Fibroblast of gingiva (primary cell): ENCODE results near the gene ARID5B.
A peak's percentile ranks its signal among the peaks of the same experiment; 100 is the strongest.
"Not testable (repeated sequence)": the region's sequence is repeated elsewhere in the genome, so short reads cannot be mapped to it uniquely, and the experiment has no call there.

Experiments
- DNase-seq: peaks from one replicate; pipeline ENCODE4 v3.0.0-alpha.2; 2011; ENCODE audit warnings: low read depth

Gene ARID5B

DNA sequence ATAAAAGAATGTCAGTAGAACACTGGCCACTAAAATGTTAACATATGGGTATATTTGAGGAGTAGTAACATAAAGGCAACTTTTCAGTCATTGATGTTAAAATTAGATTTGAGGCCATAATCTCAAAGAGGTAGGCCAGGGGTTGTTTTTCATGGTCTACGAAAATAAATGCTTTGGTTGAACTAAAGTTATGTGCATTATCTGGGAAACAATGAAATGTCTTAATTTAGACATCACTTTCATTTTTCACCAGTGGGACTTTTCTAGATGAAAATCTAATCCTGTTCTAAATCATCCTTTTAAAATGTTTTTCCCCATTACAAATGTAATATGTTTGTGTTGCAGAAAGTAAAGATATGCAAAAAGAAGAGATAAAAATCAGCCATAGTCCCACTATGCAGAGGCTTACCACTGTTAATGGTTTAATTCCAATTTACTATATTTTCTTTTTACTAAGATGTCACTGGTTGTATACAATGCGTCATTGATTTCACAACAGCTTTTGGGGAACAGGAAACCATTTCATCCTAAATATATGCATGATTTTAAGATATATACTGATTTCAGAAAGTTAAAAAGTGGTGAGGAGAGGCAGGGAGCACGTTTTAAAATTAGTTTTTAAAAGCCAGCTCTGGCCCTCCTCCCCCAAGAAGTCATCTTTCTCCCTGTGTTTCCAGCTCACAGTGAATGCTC lies 64.3 kb downstream of the ARID5B start:
- DNase-seq = no peak

DNA sequence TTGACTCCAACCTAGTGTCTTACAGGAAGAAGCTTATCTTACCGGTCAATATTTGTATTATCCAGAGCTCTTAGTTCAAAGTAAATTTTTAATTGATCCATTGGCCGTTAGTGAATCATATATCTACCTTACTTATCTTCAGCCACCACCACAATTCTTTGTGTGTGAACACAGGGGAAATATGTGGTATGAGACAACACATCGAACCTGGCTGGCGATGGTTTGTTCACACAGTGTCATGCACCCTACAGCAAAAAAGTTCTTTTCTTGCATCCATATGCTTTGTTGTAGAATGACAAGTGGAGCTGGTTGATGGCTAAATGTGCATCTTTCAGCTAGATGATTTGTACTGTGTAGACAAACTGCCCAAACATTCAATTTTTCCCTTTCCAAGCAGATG lies 65.8 kb downstream of the ARID5B start:
- no peak for DNase-seq

DNA sequence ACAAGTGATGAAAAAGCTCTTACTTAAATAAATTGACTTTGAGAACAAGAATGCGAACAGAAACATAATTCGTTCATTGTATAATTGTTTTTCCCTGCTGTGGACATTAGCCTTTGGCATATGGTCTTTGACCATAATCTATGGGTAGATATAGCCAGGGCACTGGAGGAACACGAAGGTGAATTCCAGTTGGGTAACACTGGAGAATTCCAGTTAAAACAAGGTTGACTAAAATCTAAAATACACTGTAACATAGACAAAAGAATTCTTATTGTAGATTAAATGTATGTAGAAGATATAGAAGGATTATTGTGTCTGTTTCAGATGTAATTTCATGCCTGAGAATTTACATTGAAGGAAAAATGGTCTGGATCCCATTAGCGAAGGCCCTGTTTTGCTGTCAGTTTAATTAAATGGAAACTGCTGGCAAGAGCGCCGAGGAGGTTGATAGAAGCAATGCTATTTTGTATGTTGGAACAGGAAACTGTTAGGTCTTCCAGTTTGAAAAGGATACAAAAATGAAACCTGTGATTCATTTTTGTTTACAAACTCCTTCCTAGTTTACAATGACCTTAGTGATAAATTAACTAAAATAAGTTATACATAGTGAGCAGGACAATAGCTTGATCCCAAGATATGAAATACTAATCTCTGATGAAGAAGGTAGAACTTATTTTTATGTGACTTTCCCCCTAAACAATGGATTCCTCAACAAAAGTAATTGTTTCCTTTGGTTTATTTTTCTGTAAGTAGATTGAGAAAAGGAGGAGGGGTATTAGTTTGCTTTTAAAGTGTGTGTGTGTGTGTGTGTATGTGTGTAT lies 68.9 kb downstream of the ARID5B start:
- DNase-seq = peak; percentile 40

DNA sequence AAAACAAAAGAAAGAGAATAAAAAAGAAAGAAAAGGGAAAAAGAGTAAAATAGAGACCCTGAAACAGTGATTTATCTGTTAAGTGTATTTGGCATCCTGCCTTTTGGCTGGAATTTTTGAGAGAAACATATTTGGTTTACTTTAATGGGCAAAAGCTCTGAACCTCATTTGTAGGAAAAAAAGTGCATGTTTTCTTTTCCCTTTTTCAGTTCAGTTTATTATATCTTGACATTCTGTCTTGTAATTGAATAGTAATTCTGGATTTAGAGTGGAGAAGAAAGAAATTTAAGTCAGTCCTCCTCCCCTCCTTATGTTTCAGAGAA lies 69.5 kb downstream of the ARID5B start:
- no peak for DNase-seq

DNA sequence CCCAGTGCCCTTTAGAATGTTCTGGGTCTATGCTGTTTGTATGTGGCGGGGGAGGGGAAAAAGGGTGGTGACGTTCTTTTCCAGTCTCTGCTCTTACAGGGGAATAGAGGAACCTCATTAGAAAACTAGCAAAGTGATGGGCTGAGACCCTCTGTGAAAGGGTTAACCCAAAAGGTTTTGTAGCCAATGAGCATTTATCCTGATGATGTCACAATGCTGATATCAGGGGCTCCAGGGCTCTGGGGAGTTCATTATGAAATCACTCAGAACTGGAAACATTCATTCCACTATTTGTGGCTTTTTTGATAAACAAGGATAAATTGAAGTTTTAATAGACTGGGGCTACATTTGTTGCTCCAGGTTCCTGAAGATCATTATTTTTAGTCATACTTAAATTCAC lies 71.7 kb downstream of the ARID5B start:
- DNase-seq = peak; percentile 15

DNA sequence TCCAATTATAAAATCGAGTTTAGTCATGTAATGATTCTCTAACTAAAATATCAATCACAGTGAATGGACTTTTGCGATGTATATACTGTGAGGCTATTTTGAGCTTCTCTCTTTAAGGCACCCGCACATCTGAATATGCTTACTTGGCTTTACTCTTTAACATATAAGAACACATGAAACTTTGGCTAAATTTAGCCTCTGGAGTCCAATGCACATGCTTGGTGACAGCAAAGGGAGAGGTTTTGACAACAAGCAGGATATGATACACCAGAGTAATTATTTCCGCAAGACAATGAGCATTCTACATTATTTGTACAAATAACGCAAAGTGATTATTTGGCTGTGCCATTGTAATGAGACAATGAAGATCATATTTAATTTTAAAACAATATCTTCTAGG lies 72.4 kb downstream of the ARID5B start:
- DNase-seq = no peak

DNA sequence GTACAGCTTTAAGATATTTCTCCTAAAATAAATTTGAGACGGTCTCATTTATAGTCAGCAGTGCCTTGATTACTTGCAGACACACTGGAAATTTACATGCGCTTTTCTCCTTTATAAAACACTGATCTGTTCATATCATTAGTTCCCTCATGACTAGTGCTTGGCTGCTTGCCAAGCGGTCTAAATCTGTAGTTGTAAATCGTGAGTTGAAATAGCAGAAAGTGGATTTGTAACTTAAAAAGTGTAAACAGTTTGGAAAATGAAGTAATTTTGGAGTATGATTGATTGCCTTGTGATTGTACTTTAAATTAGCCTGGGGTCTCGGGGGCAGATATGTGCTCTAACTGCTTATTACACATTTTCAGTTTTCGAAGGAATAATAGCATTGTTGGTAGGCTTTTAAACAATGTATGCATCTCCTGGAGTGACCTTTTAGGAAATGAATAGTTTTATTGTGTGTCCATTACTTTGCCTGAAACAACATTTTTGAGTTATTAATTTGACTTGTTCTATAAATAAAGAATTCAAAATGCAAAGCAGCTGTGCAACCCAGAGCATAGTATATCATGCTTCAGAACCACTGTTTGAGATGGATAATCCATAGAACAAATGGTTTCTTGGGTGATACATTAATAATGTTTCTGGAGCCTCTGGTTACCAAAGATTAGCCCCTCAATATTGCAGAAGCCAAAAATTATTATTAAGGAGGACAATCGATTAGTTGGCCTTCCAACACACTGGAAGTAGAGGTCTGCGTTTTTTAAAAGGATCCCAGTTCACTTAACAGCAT lies 73.3 kb downstream of the ARID5B start:
- peak; percentile 40 for DNase-seq

DNA sequence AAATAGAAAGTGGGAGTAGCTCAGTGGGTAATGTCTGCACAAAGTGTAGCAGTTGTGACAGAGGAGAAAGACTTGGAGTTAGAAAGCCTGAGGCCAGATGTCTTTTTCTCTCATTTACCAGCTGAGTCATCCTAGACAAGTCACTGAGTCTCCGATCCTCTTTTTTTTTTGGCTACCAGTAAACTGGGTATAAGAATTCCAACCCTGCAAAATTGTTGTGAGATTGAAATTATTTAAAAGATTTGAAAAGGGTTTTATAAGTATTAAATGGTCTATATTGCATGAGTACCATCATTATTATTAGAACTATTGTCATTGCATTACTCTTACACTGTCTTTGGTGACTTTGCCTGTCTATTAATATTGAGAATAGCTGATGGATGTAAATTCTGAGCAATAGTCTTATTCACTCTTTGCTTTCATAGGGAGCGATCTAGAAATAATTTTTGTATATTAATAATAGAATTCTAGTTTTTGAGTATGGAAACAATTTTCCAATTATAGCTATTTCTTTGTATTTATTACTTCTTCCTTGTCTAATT lies 74.0 kb downstream of the ARID5B start:
- peak; percentile 81 for DNase-seq

DNA sequence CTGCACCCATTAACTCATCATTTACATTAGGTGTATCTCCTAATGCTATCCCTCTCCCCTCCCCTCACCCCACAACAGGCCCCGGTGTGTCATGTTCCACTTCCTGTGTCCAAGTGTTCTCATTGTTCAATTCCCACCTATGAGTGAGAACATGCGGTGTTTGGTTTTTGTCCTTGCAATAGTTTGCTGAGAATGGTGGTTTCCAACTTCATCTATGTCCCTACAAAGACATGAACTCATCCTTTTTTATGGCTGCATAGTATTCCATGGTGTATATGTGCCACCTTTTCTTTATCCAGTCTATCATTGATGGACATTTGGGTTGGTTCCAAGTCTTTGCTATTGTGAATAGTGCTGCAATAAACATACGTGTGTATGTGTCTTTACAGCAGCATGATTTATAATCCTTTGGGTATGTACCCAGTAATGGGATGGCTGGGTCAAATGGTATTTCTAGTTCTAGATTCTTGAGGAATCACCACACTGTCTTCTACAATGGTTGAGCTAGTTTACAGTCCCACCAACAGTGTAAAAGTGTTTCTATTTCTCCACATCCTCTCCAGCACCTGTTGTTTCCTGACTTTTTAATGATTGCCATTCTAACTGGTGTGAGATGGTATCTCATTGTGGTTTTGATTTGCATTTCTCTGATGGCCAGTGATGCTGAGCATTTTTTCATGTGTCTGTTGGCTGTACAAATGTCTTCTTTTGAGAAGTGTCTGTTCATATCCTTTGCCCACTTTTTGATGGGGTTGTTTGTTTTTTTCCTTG lies 75.6 kb downstream of the ARID5B start:
- not testable (repeated sequence) for DNase-seq

DNA sequence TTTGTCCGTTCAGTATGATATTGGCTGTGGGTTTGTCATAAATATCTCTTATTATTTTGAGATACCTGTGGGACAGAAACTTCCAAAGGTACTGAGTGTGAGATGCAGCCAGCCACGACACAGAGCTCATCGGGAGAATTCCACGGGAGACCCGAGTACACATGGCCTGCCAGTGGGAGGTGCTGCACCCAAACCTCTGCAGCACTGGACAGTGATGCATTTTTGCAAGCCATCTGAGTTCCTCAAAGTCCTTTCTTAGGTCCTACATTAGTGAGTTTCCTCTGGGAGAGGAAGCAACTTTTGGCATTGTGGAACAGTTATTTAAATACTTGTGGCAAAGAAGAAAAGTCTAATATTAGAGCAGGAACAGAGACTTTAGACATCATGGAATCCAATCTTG lies 77.5 kb downstream of the ARID5B start:
- no peak for DNase-seq

DNA sequence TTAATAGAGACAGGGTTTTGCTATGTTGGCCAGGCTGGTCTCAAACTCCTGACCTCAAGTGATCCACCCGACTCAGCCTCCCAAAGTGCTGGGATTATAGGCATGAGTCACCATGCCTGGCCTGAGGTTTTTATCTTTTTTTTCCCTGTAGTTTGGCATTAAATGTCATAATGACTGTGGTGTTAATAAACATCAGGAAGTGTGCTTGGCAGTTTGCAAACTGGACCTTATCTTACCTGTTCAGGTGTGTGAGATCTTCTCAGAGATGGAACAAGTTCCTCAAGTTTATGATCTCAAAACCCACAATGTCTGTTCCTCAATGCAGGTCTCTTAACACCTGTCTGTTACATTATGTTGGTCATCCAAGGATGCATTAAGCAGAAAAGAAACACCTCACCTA lies 80.0 kb downstream of the ARID5B start:
- DNase-seq = no peak

DNA sequence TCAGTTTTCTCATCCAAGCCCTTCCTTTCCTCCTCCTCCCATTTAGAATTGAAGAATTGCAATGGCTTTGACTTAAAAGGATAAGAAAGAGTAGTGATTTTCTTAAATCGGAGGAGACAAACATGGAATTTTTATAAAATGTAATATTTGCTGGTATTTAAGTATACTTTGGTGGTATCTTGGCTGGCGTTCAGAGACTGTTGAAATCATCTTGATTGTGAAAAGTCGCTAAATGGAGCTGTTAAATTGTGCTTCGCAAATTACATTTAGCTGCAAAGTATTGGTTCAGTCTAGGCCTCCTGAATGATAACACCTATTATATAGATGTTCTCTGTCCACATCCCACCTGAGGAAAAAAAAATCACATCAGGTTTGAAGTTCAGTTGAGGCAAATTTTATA lies 81.8 kb downstream of the ARID5B start:
- no peak for DNase-seq

DNA sequence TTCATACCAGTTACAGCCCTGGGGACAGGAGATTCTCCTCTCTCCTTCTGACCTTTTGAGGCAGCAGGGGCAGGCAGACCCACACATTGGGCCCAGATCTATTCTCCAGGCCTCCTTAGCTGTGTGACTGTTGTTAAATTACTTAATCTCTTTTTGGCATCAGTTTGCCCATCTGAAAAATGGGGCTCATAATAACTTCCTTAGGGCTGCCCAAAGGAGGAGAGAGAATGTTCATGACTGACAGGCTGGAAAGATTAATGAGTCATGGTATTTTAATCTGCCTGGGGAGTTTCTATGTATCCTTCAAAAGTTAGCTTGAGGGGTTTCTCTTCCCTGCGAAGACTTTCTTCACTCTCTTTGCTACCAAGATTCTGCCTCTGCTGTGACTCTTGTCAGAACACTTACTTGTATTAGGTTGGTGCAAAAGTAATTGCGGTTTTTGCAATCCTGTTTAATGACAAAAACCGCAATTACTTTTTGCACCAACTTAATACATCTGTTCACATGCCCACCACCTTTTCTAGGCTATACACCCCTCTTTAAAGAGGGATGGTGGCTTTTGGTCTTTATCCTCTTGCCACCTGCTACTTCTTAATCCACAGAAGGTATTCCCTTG lies 83.4 kb downstream of the ARID5B start:
- no peak for DNase-seq

DNA sequence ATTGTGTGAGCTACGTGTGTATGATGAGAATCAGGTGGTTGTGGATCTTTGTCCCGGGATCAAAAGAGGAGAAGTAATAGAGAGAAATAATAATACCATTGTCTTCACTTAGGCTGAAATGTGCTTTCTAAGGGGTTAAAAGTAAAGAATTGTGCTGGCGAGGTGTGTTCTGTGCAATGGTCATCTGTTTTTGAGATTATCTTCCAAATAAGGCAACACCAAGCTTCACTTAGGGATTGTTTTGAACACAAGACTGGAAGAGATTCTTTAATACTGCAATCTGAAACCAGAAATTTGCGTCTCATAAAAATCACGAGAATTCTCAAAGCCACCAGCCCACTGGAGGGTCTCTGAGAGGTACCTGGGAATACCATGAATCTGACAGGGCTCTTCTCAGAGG lies 84.2 kb downstream of the ARID5B start:
- DNase-seq = no peak

DNA sequence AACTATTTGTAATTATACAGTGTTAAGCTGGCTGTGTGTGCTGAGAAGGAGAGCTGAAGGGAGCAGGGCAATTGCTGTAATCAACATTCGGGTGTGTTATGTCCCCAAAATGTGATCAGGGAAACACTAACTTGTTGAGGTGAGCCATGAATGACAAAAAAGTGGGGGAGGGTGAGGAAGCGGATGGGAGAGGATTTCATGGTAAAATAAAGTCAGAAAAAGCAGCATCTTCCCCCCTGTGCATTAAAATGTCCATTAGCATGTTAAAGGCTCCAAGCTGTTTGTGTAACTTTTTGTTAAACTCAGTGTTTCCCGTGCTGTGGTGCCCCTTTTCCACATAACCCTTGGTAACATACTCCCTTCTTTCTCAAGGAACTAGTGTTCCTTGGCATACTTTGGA lies 84.9 kb downstream of the ARID5B start:
- DNase-seq = no peak

DNA sequence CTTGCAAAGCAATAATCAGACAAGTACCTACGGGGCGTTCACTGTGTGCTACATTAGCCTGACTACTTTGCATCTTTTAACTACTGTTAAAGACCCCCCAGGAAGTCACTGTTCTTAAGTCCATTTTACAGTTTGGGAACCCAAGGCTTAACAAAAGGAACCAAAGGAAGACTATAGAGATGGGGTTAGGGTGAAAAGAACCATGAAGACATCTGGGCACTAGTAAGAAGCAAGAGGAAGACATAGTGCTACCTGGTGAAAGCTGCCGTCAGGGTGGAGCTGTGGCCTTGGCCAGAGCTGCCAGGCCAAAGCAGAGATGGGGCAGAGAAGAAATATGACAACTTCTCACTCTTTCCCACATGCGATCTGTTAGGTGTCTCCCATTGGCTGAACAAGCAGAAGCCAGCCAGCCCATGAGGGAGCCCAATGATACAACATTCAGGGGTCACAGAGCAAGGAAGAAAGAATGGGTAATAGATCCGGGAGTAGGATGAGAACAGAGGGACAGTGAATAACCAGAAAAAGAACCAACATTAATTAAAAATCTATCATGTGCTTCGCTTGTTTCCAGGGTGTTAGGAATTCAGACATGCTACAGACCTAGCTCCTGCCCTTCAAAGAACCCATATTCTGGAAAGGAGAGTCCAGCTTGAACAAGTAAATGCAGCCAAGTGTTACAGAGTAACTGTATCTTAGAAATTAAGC lies 85.4 kb downstream of the ARID5B start:
- no peak for DNase-seq

DNA sequence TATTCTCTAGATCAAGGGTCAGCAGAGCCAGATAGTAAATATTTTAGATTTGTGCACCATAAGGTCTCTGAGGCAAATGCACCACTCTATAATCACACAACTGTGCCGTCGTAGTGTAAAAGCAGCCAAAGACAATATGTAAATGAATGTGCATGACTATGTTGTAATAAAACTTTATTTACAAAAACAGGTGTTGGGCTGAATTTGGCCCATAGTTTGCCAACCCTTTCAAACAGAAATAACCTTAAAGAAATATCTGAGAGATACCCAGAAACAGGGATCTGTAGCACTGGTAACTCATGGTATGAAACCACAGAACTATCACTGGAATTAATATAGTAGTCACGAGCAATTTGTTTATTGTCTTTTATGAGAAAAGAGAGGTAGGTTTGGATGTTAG lies 86.0 kb downstream of the ARID5B start:
- DNase-seq = no peak

DNA sequence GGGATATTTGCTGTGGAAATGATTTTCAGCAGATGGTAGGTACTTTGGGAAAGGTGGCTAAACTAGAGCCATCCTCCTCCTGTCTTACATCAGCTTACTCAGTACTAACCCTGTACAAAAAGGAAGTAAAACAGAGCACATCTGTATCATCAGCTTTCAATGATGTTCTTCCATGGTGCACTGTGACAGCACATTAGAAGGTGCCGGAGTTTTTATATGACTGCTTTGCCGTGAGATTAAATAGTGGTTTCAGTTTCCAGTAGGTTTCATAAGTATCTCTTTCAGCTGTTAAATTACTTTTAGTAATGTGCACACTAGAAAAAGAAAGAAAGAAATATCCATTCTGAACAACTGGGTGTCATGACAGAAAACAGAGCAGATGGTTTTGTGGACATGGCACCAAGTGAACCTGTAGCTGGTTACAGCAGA lies 86.5 kb downstream of the ARID5B start:
- no peak for DNase-seq

DNA sequence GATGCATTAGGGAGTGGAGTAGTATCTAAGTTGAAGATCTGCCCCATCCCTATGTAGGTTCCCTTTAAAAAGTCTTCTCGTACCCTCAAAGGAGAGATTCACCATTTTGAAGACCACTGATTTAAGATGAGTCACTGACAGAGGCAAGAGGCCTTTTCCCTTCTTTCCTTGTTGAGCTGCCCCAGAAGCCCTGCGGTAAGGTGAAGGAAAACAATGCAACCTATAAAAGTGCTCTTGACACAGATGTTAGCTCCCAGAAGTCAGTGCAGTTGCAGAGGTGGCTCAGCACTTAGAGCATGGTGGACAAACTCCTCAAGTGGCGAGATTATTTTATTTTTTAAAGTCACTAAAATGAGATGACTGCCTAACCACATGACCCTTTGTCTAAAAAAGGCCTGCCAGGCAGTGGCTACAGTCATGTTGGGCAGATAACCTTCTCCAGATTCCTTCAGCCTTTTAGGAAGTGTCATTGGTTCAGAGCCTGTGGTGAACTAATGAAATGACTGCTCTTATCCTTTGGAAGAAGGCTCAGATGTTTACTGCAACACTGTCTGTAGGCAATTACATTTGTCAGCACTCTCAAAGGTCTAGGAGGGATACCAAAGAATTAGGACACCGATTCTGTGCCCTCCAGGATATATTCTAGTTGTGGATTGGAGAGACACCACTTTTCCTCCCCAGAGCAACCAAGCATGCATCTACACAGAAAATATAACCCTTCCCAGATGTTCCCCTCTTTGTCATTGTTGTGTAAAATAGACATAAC lies 88.7 kb downstream of the ARID5B start:
- DNase-seq = peak; percentile 76

DNA sequence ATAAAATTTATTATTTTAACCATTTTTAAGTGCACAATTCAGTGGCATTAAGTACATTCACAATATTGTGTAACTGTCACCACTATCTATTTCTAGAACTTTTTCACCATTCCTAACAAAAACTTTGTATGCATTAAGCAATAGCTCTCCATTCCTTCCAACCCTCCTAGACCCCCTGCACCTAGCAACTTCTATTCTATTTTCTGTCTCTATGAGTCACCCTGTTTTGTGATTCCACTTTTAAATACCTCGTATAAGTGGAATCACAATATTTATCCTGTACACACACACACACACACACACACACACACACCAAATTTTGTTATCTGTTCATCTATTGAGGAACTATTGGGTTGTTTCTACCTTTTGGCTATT lies 89.2 kb downstream of the ARID5B start:
- DNase-seq = peak; percentile 78
